Amniotic epithelial cell (primary cell): Measurements from ENCODE around the gene UROD.
"Not testable (repeated sequence)": the region's sequence is repeated elsewhere in the genome, so short reads cannot be mapped to it uniquely, and the experiment has no call there.

Experiments used
- DNase-seq: peaks from one replicate; pipeline ENCODE4 v3.0.0-alpha.2; 2010; ENCODE audit warnings: low read depth

UROD gene

DNA sequence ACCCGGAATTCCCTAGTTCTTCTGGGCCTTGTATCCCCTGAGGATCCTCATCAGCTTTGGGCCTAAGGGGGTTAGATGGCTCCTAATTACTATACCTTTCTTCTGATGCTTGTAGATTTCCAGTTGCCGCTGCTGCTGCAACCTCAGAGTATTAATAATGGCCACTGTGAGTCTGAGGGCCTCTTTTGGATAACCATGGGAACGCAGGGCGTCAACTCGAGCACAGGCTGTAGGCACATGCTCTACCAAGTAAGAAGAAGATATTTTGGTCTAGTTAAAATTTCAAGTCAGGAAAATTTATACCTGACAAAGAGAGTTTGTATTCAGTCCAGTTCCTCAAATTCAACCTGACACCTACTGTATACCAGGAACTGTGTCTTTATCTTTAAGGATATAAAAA is 28.2 kb downstream of the UROD start:
- no peak for DNase-seq

DNA sequence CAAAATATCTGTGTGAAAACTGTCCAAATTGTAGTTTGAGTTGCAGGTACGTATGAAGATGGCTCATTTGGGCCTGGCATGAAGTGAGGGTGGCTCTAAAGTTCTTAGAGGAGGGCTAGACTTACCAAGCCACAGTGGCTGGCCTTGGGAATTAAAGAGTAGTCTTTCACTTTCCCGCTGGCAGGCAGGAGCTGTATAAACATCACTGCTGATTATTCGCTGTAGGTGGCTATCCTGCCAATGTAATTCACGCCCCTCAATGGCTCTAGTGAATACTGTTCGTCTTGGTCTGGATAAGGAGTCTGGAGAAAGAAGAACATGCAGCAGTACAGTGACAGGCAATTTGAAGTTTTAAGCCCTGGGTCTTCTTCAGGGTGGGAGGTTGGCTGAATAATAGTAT is 31.0 kb downstream of the UROD start:
- DNase-seq, result no peak

DNA sequence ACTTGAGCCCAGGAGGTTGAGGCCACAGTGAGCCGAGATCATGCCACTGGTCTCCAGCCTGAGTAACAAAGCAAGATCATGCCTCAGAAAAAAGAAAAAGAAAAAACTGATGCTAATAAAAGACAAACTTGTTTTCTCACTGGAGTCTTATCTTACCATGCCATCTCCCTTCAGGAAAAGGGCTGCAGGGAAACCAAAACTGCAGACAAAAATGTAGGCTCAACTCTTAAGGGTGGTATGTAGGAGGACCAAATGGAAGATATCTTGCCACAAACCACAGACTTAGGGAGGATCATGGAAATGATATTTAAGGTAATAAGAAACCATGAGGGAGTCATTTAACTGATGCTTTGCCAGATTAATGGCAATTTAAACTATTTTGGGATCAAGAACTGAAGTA is 32.9 kb downstream of the UROD start:
- peak; percentile 37 for DNase-seq

DNA sequence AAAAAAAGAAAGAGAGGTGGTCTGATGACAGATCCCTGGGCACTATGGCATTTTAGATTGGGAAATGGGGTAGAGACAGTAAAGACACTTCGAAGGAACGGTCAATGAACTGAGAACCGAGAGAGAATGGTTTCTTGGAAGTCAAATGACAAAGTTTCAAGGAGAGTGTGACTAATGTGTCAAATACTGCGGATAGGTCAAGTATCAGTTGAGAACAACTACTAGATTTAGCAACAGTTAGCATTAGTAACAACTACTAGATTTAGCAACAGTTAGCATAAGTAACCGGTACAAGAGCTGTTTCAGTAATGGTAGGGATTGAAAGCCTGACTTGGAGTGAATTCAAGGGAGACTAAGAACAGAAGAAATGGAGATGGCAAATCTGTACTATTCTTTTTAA is 35.0 kb downstream of the UROD start:
- no peak for DNase-seq

DNA sequence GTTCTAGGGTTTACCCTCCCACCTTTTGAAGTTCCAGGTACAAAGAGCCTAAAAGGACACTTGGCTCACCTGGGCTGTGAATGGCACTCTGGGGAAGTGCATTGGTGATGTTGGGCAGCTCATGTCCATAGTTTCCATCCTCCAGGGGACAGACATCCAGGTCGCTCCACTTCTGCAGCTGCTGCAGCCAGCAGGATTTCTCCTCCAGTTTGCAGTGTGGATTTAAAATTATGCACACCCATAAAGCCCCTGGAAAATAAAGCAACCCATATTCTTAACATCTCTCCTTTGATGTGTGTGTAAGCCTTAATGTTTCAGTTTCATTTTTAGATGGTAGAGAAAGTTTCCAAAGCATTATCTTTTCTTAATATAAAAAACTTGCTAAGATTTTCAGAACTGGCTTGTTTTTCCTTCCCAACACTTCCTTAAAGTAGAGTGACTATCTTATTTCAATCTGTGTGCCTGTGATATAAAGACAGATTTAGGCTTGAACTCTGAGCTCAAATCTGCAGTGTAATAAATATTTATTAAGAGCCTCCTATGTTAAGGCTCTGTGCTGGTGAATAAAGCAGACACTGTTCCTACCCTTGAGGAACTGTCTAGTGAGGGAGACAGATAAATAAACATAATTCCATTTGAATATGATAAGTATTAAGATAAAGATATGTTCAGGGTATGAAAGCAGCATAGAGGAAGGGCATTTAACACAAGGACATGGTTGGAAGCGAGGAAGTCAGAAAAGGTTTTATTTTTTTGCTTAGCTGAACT is 39.1 kb downstream of the UROD start:
- no peak for DNase-seq

DNA sequence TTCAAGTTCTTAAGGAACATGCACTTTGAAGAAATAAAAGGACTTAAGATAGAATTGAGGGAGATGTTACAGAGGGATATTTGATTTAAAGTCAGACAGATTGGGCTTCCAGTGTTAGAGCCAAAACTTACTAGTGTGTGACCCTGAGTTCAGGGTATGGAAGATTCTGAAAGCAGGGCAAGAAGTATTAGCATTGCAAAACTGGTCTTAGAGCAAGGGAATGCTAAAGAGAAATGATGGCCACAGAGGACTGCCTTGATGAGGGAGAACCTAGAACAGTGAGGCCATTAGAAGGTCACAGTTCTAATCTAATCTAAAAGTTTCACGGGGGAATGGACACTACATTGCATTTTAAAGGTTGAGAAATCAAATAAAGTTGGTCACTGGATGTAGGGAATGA is 45.5 kb downstream of the UROD start:
- no peak for DNase-seq

DNA sequence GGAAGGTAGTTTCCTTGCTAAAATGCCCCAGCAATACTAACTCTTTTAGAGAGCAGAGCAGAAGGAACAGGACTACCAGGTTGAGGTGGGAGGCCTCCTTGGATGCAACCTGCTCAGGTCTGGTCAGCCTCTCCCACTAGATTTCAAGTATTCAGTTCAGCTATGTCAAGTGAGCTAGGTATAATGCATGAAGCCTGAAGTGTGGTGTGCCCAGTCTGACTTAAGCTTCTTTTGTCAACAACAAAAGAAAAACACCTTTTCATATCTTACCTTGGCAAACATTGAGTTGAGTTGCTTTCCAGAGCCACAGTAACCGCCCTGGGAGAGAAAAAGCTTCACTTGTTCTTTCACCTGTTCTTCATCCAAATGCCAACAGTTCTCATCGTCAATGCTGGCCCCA is 47.8 kb downstream of the UROD start:
- no peak for DNase-seq

DNA sequence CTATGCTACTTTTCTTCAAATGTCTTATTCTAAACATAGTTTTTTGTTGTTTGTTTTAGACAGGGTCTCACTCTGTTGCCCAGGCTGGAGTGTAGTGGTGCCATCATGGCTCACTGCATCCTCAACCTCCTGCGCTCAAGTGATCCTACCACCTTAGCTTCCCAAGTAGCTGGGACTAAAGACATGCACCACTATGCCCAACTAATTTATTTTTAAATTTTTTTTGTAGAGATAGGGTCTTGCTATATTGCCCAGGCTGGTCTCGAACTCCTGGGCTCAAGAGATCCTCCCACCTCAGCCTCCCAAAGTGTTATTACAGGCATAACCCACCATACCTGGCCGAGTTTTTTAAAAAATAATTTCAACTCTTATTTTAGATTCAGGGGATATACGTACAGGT is 50.4 kb downstream of the UROD start:
- DNase-seq, result not testable (repeated sequence)

DNA sequence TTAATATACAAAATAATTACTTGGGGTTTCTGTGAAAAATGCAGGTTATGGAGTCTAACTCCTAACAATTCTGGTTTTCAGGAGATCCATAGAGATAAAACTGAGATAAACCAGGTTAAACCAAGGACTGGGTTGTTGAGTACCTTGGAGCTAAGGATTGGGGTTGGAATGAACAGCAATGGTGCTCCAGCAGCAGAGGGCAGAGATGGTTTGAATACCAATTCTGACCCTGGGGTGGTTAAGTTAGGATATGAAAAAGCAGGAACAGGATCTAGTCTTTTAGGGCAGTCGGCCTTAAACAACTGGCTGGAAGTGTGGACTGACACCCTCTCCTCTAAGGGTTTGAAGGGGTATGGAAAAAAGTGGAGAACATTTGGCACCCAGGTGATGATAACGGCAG is 53.0 kb downstream of the UROD start:
- DNase-seq, result no peak
